HG03135 (cell line): ENCODE data around the gene VAMP4.

Source experiments
- ATAC-seq: cut with Tn5 transposase; IDR thresholded peaks from one replicate; pipeline ENCODE4 v1.9.1; 2021; ENCODE audit warnings: mild to moderate bottlenecking, moderate library complexity; ENCODE audit not compliant: unreplicated experiment

VAMP4 gene

GRCh38 chr1:171654201-171654941 is 87.5 kb downstream of the VAMP4 start:
- no peak for ATAC-seq

GRCh38 chr1:171653796-171654195 is 88.1 kb downstream of the VAMP4 start:
- no peak for ATAC-seq

- no peak for ATAC-seq
Observed at GRCh38 chr1:171652234-171652822, 89.5 kb downstream of the VAMP4 start, which contains the start of gene MYOC. TSS of gene MYOC (minus strand) at chr1:171652688. CDS start at chr1:171652611, 77 bp downstream.
